HG03439 (cell line): ENCODE measurements around the gene EXOC3L1.

Experiments used
- ATAC-seq: cut with Tn5 transposase; IDR thresholded peaks from one replicate; pipeline ENCODE4 v1.9.1; 2021; ENCODE audit warnings: mild to moderate bottlenecking, moderate library complexity; ENCODE audit not compliant: unreplicated experiment

The EXOC3L1 gene

GRCh38 chr16:67183627-67184452 lies 6.1 kb downstream of the EXOC3L1 start, which contains the start of gene MATCAP1:
Gene MATCAP1, minus strand, starts transcription at chr16:67183963. Its CDS starts 3,353 bp downstream, at chr16:67180610.
- ATAC-seq = peak; percentile 82

GRCh38 chr16:67183284-67183626 lies 6.7 kb downstream of the EXOC3L1 start:
- ATAC-seq = no peak

- ATAC-seq = no peak
These were observed 7.6 kb downstream of the EXOC3L1 start for GRCh38 chr16:67182288-67182687.

- no peak for ATAC-seq
These were observed 8.6 kb downstream of the EXOC3L1 start for GRCh38 chr16:67181346-67181745.

GRCh38 chr16:67180166-67180565 lies 9.8 kb downstream of the EXOC3L1 start:
- ATAC-seq = no peak

GRCh38 chr16:67179421-67180080 lies 10.4 kb downstream of the EXOC3L1 start:
- ATAC-seq = no peak

GRCh38 chr16:67177743-67178699 lies 11.9 kb downstream of the EXOC3L1 start:
- ATAC-seq = no peak

- ATAC-seq = no peak
These were observed 13.3 kb downstream of the EXOC3L1 start for GRCh38 chr16:67176662-67177061.

GRCh38 chr16:67174706-67175231 lies 15.2 kb downstream of the EXOC3L1 start:
- ATAC-seq = no peak

- peak; percentile 43 for ATAC-seq
These were observed 15.9 kb downstream of the EXOC3L1 start for GRCh38 chr16:67173808-67174705.

GRCh38 chr16:67173323-67173722 lies 16.6 kb downstream of the EXOC3L1 start:
- no peak for ATAC-seq

GRCh38 chr16:67170949-67171649 lies 18.8 kb downstream of the EXOC3L1 start:
- ATAC-seq = no peak

- ATAC-seq = peak; percentile 45
These were observed 19.6 kb downstream of the EXOC3L1 start, which contains the start of gene NOL3 for GRCh38 chr16:67170168-67170948. Gene NOL3, plus strand, starts transcription at chr16:67170538.

GRCh38 chr16:67169642-67170167 lies 20.2 kb downstream of the EXOC3L1 start:
- ATAC-seq = no peak

GRCh38 chr16:67169011-67169451 lies 20.9 kb downstream of the EXOC3L1 start:
- no peak for ATAC-seq

- no peak for ATAC-seq
These were observed 22.3 kb downstream of the EXOC3L1 start for GRCh38 chr16:67167588-67167987.

- ATAC-seq = no peak
These were observed 23.3 kb downstream of the EXOC3L1 start for GRCh38 chr16:67166598-67167168.

- ATAC-seq = no peak
These were observed 23.8 kb downstream of the EXOC3L1 start for GRCh38 chr16:67166110-67166547.
